ENCODE data around the gene PLEKHA1. TPM values are rescaled to one million over a fixed set of nuclear protein-coding genes. Genes with fewer than 3 reads are reported as not detected.

Gene PLEKHA1
- total RNA-seq, result 8.8 and 9.0 TPM in 2 replicates

GRCh38 chr10:122374237-122374858 is at the start of gene PLEKHA1:
Gene PLEKHA1 (plus strand): TSS chr10:122374708. CDS start chr10:122393201, 18,493 bp downstream.

DNA sequence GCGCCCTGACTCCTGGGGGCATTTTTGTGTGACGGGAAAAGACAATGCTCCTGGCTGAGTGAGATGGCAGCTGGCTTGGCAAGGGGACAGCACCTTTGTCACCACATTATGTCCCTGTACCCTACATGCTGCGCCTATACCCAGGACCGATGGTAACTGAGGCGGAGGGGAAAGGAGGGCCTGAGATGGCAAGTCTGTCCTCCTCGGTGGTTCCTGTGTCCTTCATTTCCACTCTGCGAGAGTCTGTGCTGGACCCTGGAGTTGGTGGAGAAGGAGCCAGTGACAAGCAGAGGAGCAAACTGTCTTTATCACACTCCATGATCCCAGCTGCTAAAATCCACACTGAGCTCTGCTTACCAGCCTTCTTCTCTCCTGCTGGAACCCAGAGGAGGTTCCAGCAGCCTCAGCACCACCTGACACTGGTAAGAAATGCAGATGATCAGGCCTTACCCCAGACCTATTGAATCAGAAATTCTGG is 80.1 kb downstream of the PLEKHA1 start, which contains the start of gene ARMS2:
ARMS2 (plus strand) TSS at position 51 of the 478 bp plus-strand sequence; CDS start at position 126, 75 bp downstream.

DNA sequence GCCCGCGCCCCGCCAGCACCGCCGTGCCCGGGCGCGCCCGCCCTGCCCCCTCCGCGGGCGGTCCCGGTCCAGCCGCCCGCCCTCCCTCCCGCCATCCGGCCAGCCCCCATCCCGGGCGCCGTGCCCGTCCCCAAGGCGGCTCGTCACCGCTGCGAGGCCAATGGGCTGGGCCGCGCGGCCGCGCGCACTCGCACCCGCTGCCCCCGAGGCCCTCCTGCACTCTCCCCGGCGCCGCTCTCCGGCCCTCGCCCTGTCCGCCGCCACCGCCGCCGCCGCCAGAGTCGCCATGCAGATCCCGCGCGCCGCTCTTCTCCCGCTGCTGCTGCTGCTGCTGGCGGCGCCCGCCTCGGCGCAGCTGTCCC is 86.8 kb downstream of the PLEKHA1 start, which contains the start of gene HTRA1:
HTRA1 (plus strand) TSS at position 187 of the 362 bp plus-strand sequence; CDS start at position 287, 100 bp downstream.

Other genes with a start within 250 kb of the PLEKHA1 start
- 0.16 TPM in 1 of 2 replicates, not detected in the other for gene BTBD16, start 103.4 kb upstream of the PLEKHA1 start, total RNA-seq
- not detected in 2 replicates for gene ARMS2, start 79.9 kb downstream of the PLEKHA1 start, total RNA-seq
- 88.8 and 155 TPM in 2 replicates for gene HTRA1, start 86.8 kb downstream of the PLEKHA1 start, total RNA-seq
- gene DMBT1, start 186.0 kb downstream of the PLEKHA1 start, total RNA-seq, result under 0.01 TPM in 2 replicates